ENCODE data around the gene TSPAN18. TPM values are rescaled to one million over a fixed set of nuclear protein-coding genes. Genes with fewer than 3 reads are reported as not detected.

Gene TSPAN18
- total RNA-seq, 4 donors from 2014 or later, result 0.95 to 4.5 (median 2.3) TPM

DNA sequence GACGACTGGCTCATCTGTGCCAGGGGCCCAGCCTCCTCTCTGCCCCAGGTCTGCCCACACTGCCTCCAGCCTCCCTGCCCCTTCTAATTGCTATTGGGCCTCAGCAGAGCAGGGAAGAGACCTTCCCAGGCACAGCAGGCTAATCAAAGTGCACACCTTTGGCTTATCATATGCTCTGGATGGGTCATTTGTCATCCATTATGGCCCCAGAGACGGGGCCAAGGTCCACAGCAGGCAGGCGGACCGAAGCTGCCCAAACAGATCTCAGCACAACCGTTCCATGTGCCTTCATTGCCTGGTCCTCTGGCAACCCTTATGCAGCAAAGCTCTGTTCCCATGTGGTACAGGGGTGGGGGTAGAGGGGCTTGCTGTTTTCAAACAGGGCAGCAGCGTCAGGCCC lies 157.3 kb downstream of the TSPAN18 start:
- 96% methylated on average over 6 of the region's 6 CpGs for WGBS, 2 donors
- no peak for TF ChIP-seq POLR2A (IDR thresholded peaks at IDR 0.05)
- TF ChIP-seq, protein P1, sequence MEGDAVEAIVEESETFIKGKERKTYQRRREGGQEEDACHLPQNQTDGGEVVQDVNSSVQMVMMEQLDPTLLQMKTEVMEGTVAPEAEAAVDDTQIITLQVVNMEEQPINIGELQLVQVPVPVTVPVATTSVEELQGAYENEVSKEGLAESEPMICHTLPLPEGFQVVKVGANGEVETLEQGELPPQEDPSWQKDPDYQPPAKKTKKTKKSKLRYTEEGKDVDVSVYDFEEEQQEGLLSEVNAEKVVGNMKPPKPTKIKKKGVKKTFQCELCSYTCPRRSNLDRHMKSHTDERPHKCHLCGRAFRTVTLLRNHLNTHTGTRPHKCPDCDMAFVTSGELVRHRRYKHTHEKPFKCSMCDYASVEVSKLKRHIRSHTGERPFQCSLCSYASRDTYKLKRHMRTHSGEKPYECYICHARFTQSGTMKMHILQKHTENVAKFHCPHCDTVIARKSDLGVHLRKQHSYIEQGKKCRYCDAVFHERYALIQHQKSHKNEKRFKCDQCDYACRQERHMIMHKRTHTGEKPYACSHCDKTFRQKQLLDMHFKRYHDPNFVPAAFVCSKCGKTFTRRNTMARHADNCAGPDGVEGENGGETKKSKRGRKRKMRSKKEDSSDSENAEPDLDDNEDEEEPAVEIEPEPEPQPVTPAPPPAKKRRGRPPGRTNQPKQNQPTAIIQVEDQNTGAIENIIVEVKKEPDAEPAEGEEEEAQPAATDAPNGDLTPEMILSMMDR (IDR thresholded peaks at IDR 0.05), result no peak
- H3K4me3 ChIP-seq (ENCODE audit: low read depth, poor library complexity, severe bottlenecking), result no peak overlapping the region
- intact Hi-C loops (cut with DNase I; ENCODE audit: low total_unique reads), result no loop called here
- DNase-seq (ENCODE audit: low spot score in 2 of 2), result no peak

DNA sequence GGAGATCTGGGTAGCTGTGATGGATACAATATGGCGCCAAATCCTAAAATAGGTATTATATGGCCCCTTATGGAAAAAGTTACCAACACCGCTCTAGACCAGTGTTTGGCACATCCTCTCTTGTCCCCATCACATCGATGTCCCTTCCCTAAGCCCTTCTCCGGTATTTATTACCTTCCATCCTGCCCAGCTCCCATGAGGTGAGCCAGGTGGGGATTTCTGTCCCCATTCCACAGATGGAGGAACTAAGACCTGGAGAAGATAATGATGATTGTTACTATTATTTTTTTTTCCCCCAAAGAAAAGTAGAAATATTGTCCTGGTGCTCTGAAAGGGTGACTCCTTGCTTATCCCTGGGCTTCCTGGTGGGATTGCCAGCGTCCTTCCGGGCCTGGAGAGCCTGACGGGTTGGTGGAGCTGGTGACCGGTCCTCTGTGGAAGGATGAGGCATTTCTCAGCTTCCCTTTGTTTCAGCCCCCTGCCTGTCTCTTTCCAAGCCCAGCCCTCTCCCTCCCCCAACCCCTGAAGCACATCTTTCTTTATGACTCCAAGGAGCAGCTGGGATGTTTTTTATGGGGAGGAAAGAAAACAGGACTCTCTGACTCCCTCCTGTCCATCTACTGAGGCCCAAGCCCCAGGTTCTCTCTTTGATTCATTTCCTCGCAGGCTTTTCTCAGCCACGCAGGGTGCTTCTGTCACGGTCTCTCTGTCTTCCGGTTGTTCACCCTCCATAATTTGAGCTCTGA lies 158.5 kb downstream of the TSPAN18 start:
- DNase-seq (ENCODE audit: low spot score in 2 of 2), result no peak
- no peak overlapping the region for H3K4me3 ChIP-seq (ENCODE audit: low read depth, poor library complexity, severe bottlenecking)
- intact Hi-C loops (cut with DNase I; ENCODE audit: low total_unique reads), result no loop called here
- TF ChIP-seq, protein P1 (IDR thresholded peaks at IDR 0.05), result no peak
- TF ChIP-seq POLR2A (IDR thresholded peaks at IDR 0.05), result no peak
- WGBS, 2 donors, result 88 to 89% methylated on average over 12 of the region's 12 CpGs

DNA sequence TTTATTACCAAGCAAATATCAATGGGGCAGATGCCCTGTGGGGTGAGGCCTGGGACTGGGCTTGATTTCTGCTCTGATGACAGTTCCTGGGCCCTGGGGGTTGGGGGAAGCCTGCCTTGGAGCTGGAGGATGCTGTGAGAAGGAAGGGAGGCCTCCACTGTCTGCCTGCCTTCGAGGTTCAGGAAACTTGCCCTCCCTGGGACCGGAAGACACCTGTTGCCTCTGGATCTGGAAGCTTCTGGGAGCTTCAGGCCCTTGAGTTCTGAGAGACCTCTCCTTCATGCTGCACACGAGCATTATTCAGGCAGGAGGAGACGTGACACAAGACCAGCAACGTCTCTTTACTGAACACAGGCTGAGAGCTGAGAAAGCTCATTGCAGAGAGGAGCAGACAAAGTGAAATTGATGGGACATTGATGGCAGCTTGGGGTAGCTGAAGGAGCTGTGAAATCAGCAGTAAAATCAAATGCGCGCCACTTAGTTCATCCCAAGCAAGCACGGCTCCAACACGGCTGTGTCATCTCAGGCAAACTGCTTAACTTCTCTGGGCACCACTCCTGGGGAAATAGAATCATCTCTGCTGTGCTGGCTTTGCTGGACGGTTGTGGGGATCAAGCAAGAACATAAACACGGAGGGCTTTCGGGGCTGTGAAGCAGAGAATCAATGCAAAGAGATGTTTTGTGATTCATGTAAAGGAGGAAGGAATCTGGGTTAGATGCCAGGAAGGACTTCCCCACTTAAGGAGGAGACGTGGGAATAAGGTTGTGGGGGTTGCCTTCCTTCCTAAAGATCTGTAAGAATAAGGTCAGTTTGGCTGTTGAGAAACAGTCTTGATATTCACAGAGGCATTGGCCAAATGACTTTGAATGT lies 159.4 kb downstream of the TSPAN18 start:
- TF ChIP-seq, protein P1 (IDR thresholded peaks at IDR 0.05), result no peak
- no peak for TF ChIP-seq POLR2A (IDR thresholded peaks at IDR 0.05)
- intact Hi-C loops (cut with DNase I; ENCODE audit: low total_unique reads), result no loop called here
- 74 to 82% methylated on average over 13 of the region's 13 CpGs for WGBS, 2 donors

DNA sequence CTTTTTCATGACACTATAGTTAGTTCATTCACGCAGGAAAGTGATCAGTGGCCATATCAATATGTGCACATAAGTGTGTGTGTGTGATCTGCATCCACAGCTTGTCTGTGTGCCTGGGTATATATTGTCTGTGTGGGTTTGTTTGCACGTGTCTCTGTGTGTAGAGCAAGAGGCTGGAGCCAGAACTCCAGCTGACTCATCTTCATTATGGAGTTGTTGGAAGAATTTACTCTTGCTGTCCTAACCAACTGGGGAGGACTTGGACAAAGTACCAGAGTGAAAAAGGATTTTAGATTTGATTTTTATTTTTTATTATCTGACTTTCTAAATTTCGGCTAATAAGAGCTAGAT lies 160.0 kb downstream of the TSPAN18 start:
- intact Hi-C loops (cut with DNase I; ENCODE audit: low total_unique reads), result no loop called here
- WGBS, 2 donors, result 39 to 48% methylated on average over 3 of the region's 3 CpGs
- no peak overlapping the region for H3K4me3 ChIP-seq (ENCODE audit: low read depth, poor library complexity, severe bottlenecking)
- DNase-seq (ENCODE audit: low spot score in 2 of 2), result no peak
- TF ChIP-seq, protein P1 (IDR thresholded peaks at IDR 0.05), result no peak
- no peak for TF ChIP-seq POLR2A (IDR thresholded peaks at IDR 0.05)

More for the DNA sequence above, 159.4 kb downstream of the TSPAN18 start:
- no peak overlapping the region for H3K4me3 ChIP-seq (ENCODE audit: low read depth, poor library complexity, severe bottlenecking)
- no peak for DNase-seq (ENCODE audit: low spot score in 2 of 2)

DNA sequence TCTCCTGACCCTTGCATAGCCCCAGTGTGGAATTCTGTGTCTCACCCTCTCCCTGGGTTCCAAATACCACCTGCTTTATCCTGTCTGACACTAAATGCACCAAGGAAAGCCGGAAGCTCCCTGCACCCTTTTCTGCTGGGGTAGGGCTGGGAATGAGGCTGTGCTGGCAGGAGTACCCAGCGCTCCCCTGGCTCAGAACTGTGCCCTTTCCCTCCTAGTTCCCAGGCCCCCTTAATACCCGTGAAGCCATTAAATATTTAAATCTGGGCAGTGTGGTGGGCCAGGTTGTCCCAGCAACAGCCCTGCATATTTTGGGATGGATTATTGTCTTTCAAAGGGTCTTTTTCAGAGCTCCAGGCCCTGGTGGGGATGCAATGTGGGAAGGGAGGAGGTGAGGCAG lies 160.9 kb downstream of the TSPAN18 start:
- TF ChIP-seq, protein P1 (IDR thresholded peaks at IDR 0.05), result no peak
- TF ChIP-seq POLR2A (IDR thresholded peaks at IDR 0.05), result no peak
- no peak for DNase-seq (ENCODE audit: low spot score in 2 of 2)
- 86% methylated on average over 3 of the region's 3 CpGs for WGBS, 2 donors
- no peak overlapping the region for H3K4me3 ChIP-seq (ENCODE audit: low read depth, poor library complexity, severe bottlenecking)
- intact Hi-C loops (cut with DNase I; ENCODE audit: low total_unique reads), result no loop called here
